H9 (cell line): ENCODE measurements around the gene GCNT2. TPM values are rescaled to one million over a fixed set of nuclear protein-coding genes. Genes with fewer than 3 reads are reported as not detected.

Experiments
- DNase-seq: peaks from one replicate; pipeline ENCODE4 v3.0.0-alpha.2; 2017
- H2AFZ ChIP-seq: one replicate; pipeline ENCODE4 v1.6.1; 2013; ENCODE audit warnings: mild to moderate bottlenecking, low read length, control low read depth, moderate library complexity
- H2AK5ac ChIP-seq: 2 replicates; pipeline ENCODE4 v1.6.1; 2013; ENCODE audit warnings: low read length, control low read depth, mixed read lengths; ENCODE audit not compliant: insufficient read length
- H2BK120ac ChIP-seq: one replicate; pipeline ENCODE4 v1.6.1; 2013; ENCODE audit warnings: low read depth, mild to moderate bottlenecking, low read length, control low read depth, inconsistent platforms; ENCODE audit not compliant: poor library complexity, severe bottlenecking
- H2BK12ac ChIP-seq: 2 replicates; pipeline ENCODE4 v1.6.1; 2013; ENCODE audit warnings: low read length, control low read depth, mixed read lengths, low read depth; ENCODE audit not compliant: insufficient read length
- H2BK15ac ChIP-seq: 2 replicates; pipeline ENCODE4 v1.6.1; 2013; ENCODE audit warnings: low read depth, low read length, control low read depth
- H2BK20ac ChIP-seq: one replicate; pipeline ENCODE4 v1.6.1; 2013; ENCODE audit warnings: low read depth, mild to moderate bottlenecking, low read length, control low read depth, inconsistent platforms; ENCODE audit not compliant: poor library complexity, severe bottlenecking
- H2BK5ac ChIP-seq: 2 replicates; pipeline ENCODE4 v1.6.1; 2013; ENCODE audit warnings: low read length, control low read depth, mixed read lengths; ENCODE audit not compliant: insufficient read length
- H3K14ac ChIP-seq: 2 replicates; pipeline ENCODE4 v1.6.1; 2013; ENCODE audit warnings: low read length, control low read depth; ENCODE audit not compliant: insufficient read depth
- H3K18ac ChIP-seq: 2 replicates; pipeline ENCODE4 v1.6.1; 2013; ENCODE audit warnings: low read depth, mild to moderate bottlenecking, mixed read lengths, low read length, control low read depth; ENCODE audit not compliant: insufficient read length
- H3K23ac ChIP-seq: 2 replicates; pipeline ENCODE4 v1.6.1; 2013; ENCODE audit warnings: low read length, control low read depth, mixed read lengths, low read depth; ENCODE audit not compliant: insufficient read length
- H3K23me2 ChIP-seq: 2 replicates; pipeline ENCODE4 v1.6.1; 2013; ENCODE audit warnings: low read depth, mild to moderate bottlenecking, mixed read lengths, low read length, control low read depth; ENCODE audit not compliant: insufficient read length, poor library complexity, severe bottlenecking
- H3K27ac ChIP-seq: 2 replicates; pipeline ENCODE4 v1.5.1; 2013; ENCODE audit warnings: low read length, control low read depth, mixed read lengths, low read depth; ENCODE audit not compliant: insufficient read length
- H3K27me3 ChIP-seq: 2 replicates; pipeline ENCODE4 v1.6.1; 2013; ENCODE audit warnings: low read length, control low read depth, inconsistent platforms; ENCODE audit not compliant: insufficient read depth
- H3K4ac ChIP-seq: 2 replicates; pipeline ENCODE4 v1.6.1; 2013; ENCODE audit warnings: low read depth, mild to moderate bottlenecking, control low read depth, inconsistent platforms, low read length, moderate library complexity
- H3K4me1 ChIP-seq: 2 replicates; pipeline ENCODE4 v1.6.1; 2013; ENCODE audit warnings: low read length, control low read depth, inconsistent platforms; ENCODE audit not compliant: insufficient read depth
- H3K4me2 ChIP-seq: 2 replicates; pipeline ENCODE4 v1.6.1; 2013; ENCODE audit warnings: low read length, control low read depth, mixed read lengths; ENCODE audit not compliant: insufficient read length, insufficient read depth
- H3K56ac ChIP-seq: 2 replicates; pipeline ENCODE4 v1.6.1; 2013; ENCODE audit warnings: low read depth, mild to moderate bottlenecking, mixed read lengths, low read length, control low read depth; ENCODE audit not compliant: insufficient read length
- H3K79me1 ChIP-seq: 2 replicates; pipeline ENCODE4 v1.6.1; 2013; ENCODE audit warnings: low read depth, mild to moderate bottlenecking, moderate library complexity, low read length, control low read depth, inconsistent platforms; ENCODE audit not compliant: insufficient read depth, poor library complexity, severe bottlenecking
- H3K79me2 ChIP-seq: 2 replicates; pipeline ENCODE4 v1.6.1; 2013; ENCODE audit warnings: low read length, control low read depth, inconsistent platforms; ENCODE audit not compliant: insufficient read depth
- H3K9ac ChIP-seq: 2 replicates; pipeline ENCODE4 v1.6.1; 2013; ENCODE audit warnings: low read length, control low read depth, mixed read lengths; ENCODE audit not compliant: insufficient read length; ENCODE audit errors: extremely low read depth
- H3K9me3 ChIP-seq: one replicate; pipeline ENCODE4 v1.6.1; 2013; ENCODE audit warnings: low read depth, low read length, inconsistent platforms; ENCODE audit not compliant: control insufficient read depth
- H3T11ph ChIP-seq: one replicate; pipeline ENCODE4 v1.6.1; 2013; ENCODE audit warnings: mild to moderate bottlenecking, low read length, control low read depth, inconsistent platforms
- H4K20me1 ChIP-seq: one replicate; pipeline ENCODE4 v1.6.1; 2013; ENCODE audit not compliant: control insufficient read depth, insufficient read length, insufficient read depth
- H4K5ac ChIP-seq: 2 replicates; pipeline ENCODE4 v1.6.1; 2013; ENCODE audit warnings: low read depth, mild to moderate bottlenecking, mixed read lengths, low read length, control low read depth; ENCODE audit not compliant: insufficient read length
- H4K8ac ChIP-seq: replicated peaks from 2 replicates; pipeline ENCODE4 v1.6.1; 2013; ENCODE audit warnings: low read length, control low read depth, mixed read lengths, low read depth; ENCODE audit not compliant: insufficient read length
- H4K91ac ChIP-seq: 2 replicates; pipeline ENCODE4 v1.6.1; 2013; ENCODE audit warnings: low read depth, mild to moderate bottlenecking, moderate library complexity, mixed read lengths, low read length, control low read depth; ENCODE audit not compliant: insufficient read length
- H3K27ac Mint-ChIP-seq, 3 experiments: 2 replicates in 2 of 3; 3 replicates in 1 of 3; pipeline ENCODE4 v1.8.0; 2020 to 2021; ENCODE audit warnings: mixed read lengths in 3 of 3, mild to moderate bottlenecking in 1 of 3, moderate library complexity in 1 of 3
- H3K27me3 Mint-ChIP-seq: 2 replicates; pipeline ENCODE4 v1.8.0; 2021; ENCODE audit warnings: low read depth, mild to moderate bottlenecking, moderate library complexity, mixed read lengths
- H3K36me3 Mint-ChIP-seq, 3 experiments: 2 replicates in 2 of 3; 3 replicates in 1 of 3; pipeline ENCODE4 v1.8.0; 2020 to 2021; ENCODE audit warnings: low read depth in 3 of 3, mixed read lengths in 3 of 3; ENCODE audit not compliant: insufficient read depth in 1 of 3
- H3K4me1 Mint-ChIP-seq, 2 experiments: 2 replicates each; pipeline ENCODE4 v1.8.0; 2020; ENCODE audit warnings: mixed read lengths in 2 of 2
- H3K4me3 Mint-ChIP-seq, 2 experiments: 2 replicates in 1 of 2; 3 replicates in 1 of 2; pipeline ENCODE4 v1.8.0; 2020 to 2021; ENCODE audit warnings: mild to moderate bottlenecking in 2 of 2, mixed read lengths in 2 of 2, moderate library complexity in 1 of 2
- H3K9me3 Mint-ChIP-seq, 2 experiments: 2 replicates in 1 of 2; 3 replicates in 1 of 2; pipeline ENCODE4 v1.8.0; 2020; ENCODE audit warnings: mild to moderate bottlenecking in 2 of 2, mixed read lengths in 2 of 2, moderate library complexity in 1 of 2
- CTCF ChIP-seq: fragments of 200-600 bp; sonication (generic); conservative IDR thresholded peaks from 3 replicates; pipeline ENCODE4 v1.8.0; 2021; ENCODE audit warnings: antibody characterized with exemption, mild to moderate bottlenecking
- WGBS: extraction: QIAGEN DNeasy Blood & Tissue Kit; methylation state at CpG from one replicate; pipeline ENCODE4 v1.1.7; 2013; ENCODE audit warnings: missing lambda C conversion rate, low lambda C conversion rate, mixed read lengths; ENCODE audit not compliant: insufficient read length; ENCODE audit errors: extremely low coverage; 5-methylcytosine and 5-hydroxymethylcytosine counted together
- total RNA-seq: library from RNA; stranded (reverse); gene quantifications from 2 replicates; pipeline ENCODE4 v1.2.1, GENCODE V29; 2021

The GCNT2 gene
- total RNA-seq, 1 experiment from 2014 or later, result 41.7 TPM

- peaks cover 29 to 44% (median 36%) of the 10 kb centered on the region in 3 experiments for H3K36me3 Mint-ChIP-seq
- no peak overlapping the region for H4K91ac ChIP-seq
- peaks cover 33 to 47% of the 10 kb centered on the region in 2 experiments for H3K4me1 Mint-ChIP-seq
- peaks cover 2 to 3% of the 10 kb centered on the region in 2 experiments; a peak in 2 of 5 replicates for H3K9me3 Mint-ChIP-seq
- H3K18ac ChIP-seq, result no peak overlapping the region
- H3K23me2 ChIP-seq, result no peaks in the 10 kb centered on the region
- no peak overlapping the region for H2AK5ac ChIP-seq
- H3K4me1 ChIP-seq, result peaks cover 3% of the 10 kb centered on the region; the same call in 1 of the 2 replicates
- H3K79me2 ChIP-seq, result peaks cover 22% of the 10 kb centered on the region; the same call in 1 of the 2 replicates
- no peak overlapping the region for H2BK20ac ChIP-seq
- no peak overlapping the region for H3K4ac ChIP-seq
- no peak overlapping the region for H3K9ac ChIP-seq
- H4K5ac ChIP-seq, result no peak overlapping the region
- H3K4me2 ChIP-seq, result no peak overlapping the region
- no peaks in the 10 kb centered on the region for H3K9me3 ChIP-seq
- no peak for TF ChIP-seq CTCF
- peaks cover 6% of the 10 kb centered on the region for H3K79me1 ChIP-seq
- H3K27ac Mint-ChIP-seq, result no peak overlapping the region; a peak in 1 of 7 replicates
- H3K4me3 Mint-ChIP-seq, result no peak overlapping the region
- no peak overlapping the region for H2AFZ ChIP-seq
- H2BK12ac ChIP-seq, result no peak overlapping the region
- H2BK5ac ChIP-seq, result no peak overlapping the region
- no peak overlapping the region for H4K8ac ChIP-seq
- H3K56ac ChIP-seq, result no peak overlapping the region
- no peak overlapping the region for H2BK120ac ChIP-seq
- no peak overlapping the region for H3K14ac ChIP-seq
- no peak overlapping the region for H3K23ac ChIP-seq
- H3T11ph ChIP-seq, result no peak overlapping the region
- H4K20me1 ChIP-seq, result no peaks in the 10 kb centered on the region
- no peaks in the 10 kb centered on the region for H3K27me3 ChIP-seq
- no peaks in the 10 kb centered on the region for H3K27me3 Mint-ChIP-seq
- WGBS, result no CpG with 5 or more reads among the region's 2 CpGs
- no peak overlapping the region for H2BK15ac ChIP-seq
- DNase-seq, result no peak
- H3K27ac ChIP-seq, result no peak overlapping the region
Observed at GRCh38 chr6:10613723-10614122, 92.6 kb downstream of the GCNT2 start.
